Breast epithelium (tissue), 3 donors: Measurements from ENCODE around the gene CPN1.

ENCODE experiments used
- CTCF ChIP-seq, 3 donors: fragments of 450-650 bp; IDR thresholded peaks; one replicate each; pipeline ENCODE4 v1.5.1; 2016 to 2017; ENCODE audit warnings: antibody characterized with exemption in 3 of 3, mild to moderate bottlenecking in 3 of 3, moderate library complexity in 3 of 3
- POLR2A ChIP-seq: fragments of 450-650 bp; IDR thresholded peaks from one replicate; pipeline ENCODE4 v1.6.1; 2016; ENCODE audit warnings: antibody characterized with exemption, mild to moderate bottlenecking, moderate library complexity

- no peak for TF ChIP-seq POLR2A
- TF ChIP-seq CTCF (IDR thresholded peaks at IDR 0.05): no peak
Observed at GRCh38 chr10:99995269-99995668, 86.4 kb downstream of the CPN1 start.
